ENCODE measurements around the gene STX1B. TPM values are rescaled to one million over a fixed set of nuclear protein-coding genes. Genes with fewer than 3 reads are reported as not detected.

STX1B gene
- total RNA-seq, 1 experiment from 2014 or later = 11.0 TPM

DNA sequence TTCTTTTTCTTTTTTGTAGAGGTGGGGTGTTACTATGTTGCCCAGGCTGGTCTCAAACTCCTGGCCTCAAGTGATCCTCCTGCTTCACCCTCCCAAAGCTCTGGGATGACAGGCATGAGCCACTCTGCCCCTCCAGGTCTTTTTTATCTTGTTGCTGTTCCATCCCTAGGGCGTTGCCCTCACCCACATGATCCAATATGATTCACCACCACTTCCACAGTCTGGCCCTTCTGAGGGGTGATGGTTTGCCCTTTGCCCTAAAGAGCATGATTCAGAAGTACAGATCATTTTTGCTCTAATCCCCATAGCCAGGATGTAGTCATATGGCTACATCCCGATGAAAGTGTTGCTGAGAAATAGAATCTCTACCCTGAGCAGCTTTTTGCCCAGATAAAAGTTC is 41.7 kb upstream of the STX1B start:
- Histone ChIP-seq H3K4ac (ENCODE audit: low read depth, low read length) (no peak overlapping the region), H2BK120ac (ENCODE audit: low read depth, low read length, poor library complexity, severe bottlenecking) (no peak overlapping the region), H4K5ac (ENCODE audit: insufficient read length, low read depth, low read length) (no peak overlapping the region), H3K79me1 (ENCODE audit: insufficient read depth, low read depth, low read length, poor library complexity, severe bottlenecking) (no peaks in the 10 kb centered on the region), H3K27me3 (ENCODE audit: insufficient read depth, low read length) (no peaks in the 10 kb centered on the region), H3K56ac (ENCODE audit: insufficient read length, low read depth, low read length) (no peak overlapping the region), H3K23me2 (ENCODE audit: insufficient read length, low read depth, low read length, poor library complexity, severe bottlenecking) (no peaks in the 10 kb centered on the region), H3K23ac (ENCODE audit: insufficient read length, low read depth, low read length) (no peak overlapping the region), H2AK5ac (ENCODE audit: insufficient read length, low read length) (no peak overlapping the region), H3K9ac (ENCODE audit: extremely low read depth, insufficient read length, low read length) (no peak overlapping the region), H3K18ac (ENCODE audit: insufficient read length, low read depth, low read length) (no peak overlapping the region), H4K8ac (replicated peaks; ENCODE audit: insufficient read length, low read depth, low read length) (no peak overlapping the region), H3K4me2 (ENCODE audit: insufficient read depth, insufficient read length, low read length) (no peak overlapping the region), H2AFZ (ENCODE audit: low read length) (no peak overlapping the region), H3K27ac (ENCODE audit: insufficient read length, low read depth, low read length) (no peak overlapping the region), H2BK12ac (ENCODE audit: insufficient read length, low read depth, low read length) (no peak overlapping the region), H3K14ac (ENCODE audit: insufficient read depth, low read length) (no peak overlapping the region), H4K91ac (ENCODE audit: insufficient read length, low read depth, low read length) (no peak overlapping the region), H2BK15ac (ENCODE audit: low read depth, low read length) (no peak overlapping the region), H2BK5ac (ENCODE audit: insufficient read length, low read length) (no peak overlapping the region), H4K20me1 (ENCODE audit: control insufficient read depth, insufficient read depth, insufficient read length) (no peaks in the 10 kb centered on the region), H3K79me2 (ENCODE audit: insufficient read depth, low read length) (no peaks in the 10 kb centered on the region), H3K4me1 (ENCODE audit: insufficient read depth, low read length) (no peaks in the 10 kb centered on the region), H3T11ph (ENCODE audit: low read length) (no peak overlapping the region), H3K9me3 (ENCODE audit: control insufficient read depth, low read depth, low read length) (no peaks in the 10 kb centered on the region), H2BK20ac (ENCODE audit: low read depth, low read length, poor library complexity, severe bottlenecking) (peak overlapping the region; percentile 1)
- Mint-ChIP-seq H3K27ac (no peak overlapping the region), H3K36me3 (ENCODE audit: insufficient read depth in 1 of 3, low read depth in 3 of 3) (no peaks in the 10 kb centered on the region; a peak in 1 of 7 replicates), H3K9me3 (no peaks in the 10 kb centered on the region), H3K4me1 (peaks cover 18 to 30% of the 10 kb centered on the region in 2 experiments), H3K27me3 (ENCODE audit: low read depth) (peaks cover 6% of the 10 kb centered on the region), H3K4me3 (no peak overlapping the region)
- no peak for TF ChIP-seq CTCF (conservative IDR thresholded peaks at IDR 0.05)
- DNase-seq = no peak
- no CpG with 5 or more reads among the region's 2 CpGs for WGBS (ENCODE audit: extremely low coverage, insufficient read length, low lambda C conversion rate)
